Right ventricle myocardium inferior (tissue), 1 donor: ENCODE data around the gene UBQLN3. TPM values are rescaled to one million over a fixed set of nuclear protein-coding genes. Genes with fewer than 3 reads are reported as not detected.

ENCODE experiments used
- total RNA-seq: library from RNA; stranded (reverse); fragmentation: NEBNext Ultra II Directional; extraction: Animal tissue kit (Norgen Biotek cat#: 25700); gene quantifications from one replicate; pipeline ENCODE4 v1.2.1, GENCODE V29; 2021
- donor health status: DM: no; HTN: yes; CAD: no; lungs with severe emphysema.

UBQLN3 gene
- total RNA-seq, 1 donor from 2014 or later = not detected

Other genes with a start within 250 kb of the UBQLN3 start
- not detected for gene HBE1, start 240.0 kb downstream of the UBQLN3 start, total RNA-seq
- gene OR51B4, start 208.0 kb downstream of the UBQLN3 start, total RNA-seq = not detected
- gene OR51B2, start 185.7 kb downstream of the UBQLN3 start, total RNA-seq = not detected
- not detected for gene OR51B5, start 166.4 kb downstream of the UBQLN3 start, total RNA-seq
- gene OR51B6, start 158.4 kb downstream of the UBQLN3 start, total RNA-seq = not detected
- not detected for gene OR51M1, start 126.1 kb downstream of the UBQLN3 start, total RNA-seq
- not detected for gene OR51Q1, start 87.8 kb downstream of the UBQLN3 start, total RNA-seq
- not detected for gene OR51I1, start 68.4 kb downstream of the UBQLN3 start, total RNA-seq
- gene OR51I2, start 60.6 kb downstream of the UBQLN3 start, total RNA-seq = not detected
- not detected for gene OR52D1, start 21.3 kb downstream of the UBQLN3 start, total RNA-seq
- 0.24 TPM for gene UBQLNL, start 6.7 kb upstream of the UBQLN3 start, total RNA-seq
- gene OR52H1, start 38.6 kb upstream of the UBQLN3 start, total RNA-seq = not detected
- not detected for gene OR52B6, start 70.9 kb upstream of the UBQLN3 start, total RNA-seq
- 0.84 TPM for gene TRIM6, start 86.7 kb upstream of the UBQLN3 start, total RNA-seq
- 2.8 TPM for gene TRIM34, start 115.0 kb upstream of the UBQLN3 start, total RNA-seq
- gene TRIM5, start 175.1 kb upstream of the UBQLN3 start, total RNA-seq = 9.8 TPM
- gene TRIM22, start 179.8 kb upstream of the UBQLN3 start, total RNA-seq = 22.4 TPM
- gene OR56B1, start 226.5 kb upstream of the UBQLN3 start, total RNA-seq = not detected
- gene OR52N4, start 244.3 kb upstream of the UBQLN3 start, total RNA-seq = not detected